Neural cell (in vitro differentiated cells): ENCODE data around the gene SLMAP. TPM values are rescaled to one million over a fixed set of nuclear protein-coding genes. Genes with fewer than 3 reads are reported as not detected.

Experiments used
- H2AFZ ChIP-seq: fragments of 200-600, 300-800 bp; sonication (generic), shearing (Covaris generic); 2 replicates; pipeline ENCODE4 v1.6.0; 2014; ENCODE audit warnings: low read depth, mild to moderate bottlenecking, antibody characterized with exemption, low read length, moderate library complexity
- H3F3A ChIP-seq: fragments of 200-600 bp; shearing (Covaris generic); 2 replicates; pipeline ENCODE4 v1.6.1; 2016; ENCODE audit warnings: mild to moderate bottlenecking, moderate library complexity, mixed read lengths, antibody characterized with exemption, low read length; ENCODE audit not compliant: insufficient read depth, poor library complexity, severe bottlenecking
- H3K27ac ChIP-seq: fragments of 200-600, 300-800 bp; sonication (generic), shearing (Covaris generic); 2 replicates; pipeline ENCODE4 v1.5.1; 2014; ENCODE audit warnings: mild to moderate bottlenecking, low read length, moderate library complexity
- H3K27me3 ChIP-seq: fragments of 300-800, 200-600 bp; sonication (generic), shearing (Covaris generic); 2 replicates; pipeline ENCODE4 v1.6.0; 2014; ENCODE audit warnings: mild to moderate bottlenecking, low read depth, low read length, moderate library complexity; ENCODE audit not compliant: insufficient read depth
- H3K36me3 ChIP-seq: fragments of 300-800, 200-600 bp; sonication (generic), shearing (Covaris generic); 2 replicates; pipeline ENCODE4 v1.5.1; 2014; ENCODE audit warnings: mild to moderate bottlenecking, antibody characterized with exemption, low read length, moderate library complexity; ENCODE audit not compliant: insufficient read depth
- H3K4me2 ChIP-seq: fragments of 300-800, 200-600 bp; sonication (generic), shearing (Covaris generic); 2 replicates; pipeline ENCODE4 v1.6.0; 2014; ENCODE audit warnings: mild to moderate bottlenecking, low read length
- H3K4me3 ChIP-seq: fragments of 300-800, 200-600 bp; sonication (generic), shearing (Covaris generic); 2 replicates; pipeline ENCODE4 v1.5.1; 2014; ENCODE audit warnings: mild to moderate bottlenecking, low read length, moderate library complexity
- H3K79me2 ChIP-seq: fragments of 200-600 bp; shearing (Covaris generic); replicated peaks from 2 replicates; pipeline ENCODE4 v1.6.0; 2014; ENCODE audit warnings: mild to moderate bottlenecking, low read length, moderate library complexity; ENCODE audit not compliant: insufficient read depth
- H3K9ac ChIP-seq: fragments of 300-800, 200-600 bp; sonication (generic), shearing (Covaris generic); 2 replicates; pipeline ENCODE4 v1.6.1; 2016; ENCODE audit warnings: mild to moderate bottlenecking, low read length, mixed read lengths
- H3K9me2 ChIP-seq: fragments of 200-600 bp; shearing (Covaris generic); 2 replicates; pipeline ENCODE4 v1.6.1; 2016; ENCODE audit warnings: mild to moderate bottlenecking, low read length, mixed read lengths; ENCODE audit not compliant: insufficient read depth
- H3K9me3 ChIP-seq: fragments of 200-600, 300-800 bp; sonication (generic), shearing (Covaris generic); 2 replicates; pipeline ENCODE4 v1.6.1; 2016; ENCODE audit warnings: mild to moderate bottlenecking, mixed run types, low read length, moderate library complexity, mixed read lengths
- H4K20me1 ChIP-seq: fragments of 200-600 bp; shearing (Covaris generic); 2 replicates; pipeline ENCODE4 v1.6.1; 2016; ENCODE audit warnings: mild to moderate bottlenecking, mixed run types; ENCODE audit not compliant: insufficient read depth
- EP300 ChIP-seq: fragments of 450-650 bp; conservative IDR thresholded peaks from 2 replicates; pipeline ENCODE4 v1.6.1; 2014; ENCODE audit warnings: antibody characterized with exemption, mild to moderate bottlenecking, moderate library complexity; ENCODE audit not compliant: poor library complexity, severe bottlenecking
- EZH2 ChIP-seq: fragments of 200-600, 300-800 bp; shearing (Covaris generic), sonication (generic); IDR thresholded peaks from 2 replicates; pipeline ENCODE4 v1.6.1; 2014; ENCODE audit warnings: antibody characterized with exemption, low read length, borderline replicate concordance, mild to moderate bottlenecking; ENCODE audit not compliant: insufficient read depth, poor library complexity, severe bottlenecking
- MXI1 ChIP-seq: fragments of 450-650 bp; conservative IDR thresholded peaks from 2 replicates; pipeline ENCODE4 v1.6.1; 2014; ENCODE audit warnings: antibody characterized with exemption, mild to moderate bottlenecking; ENCODE audit not compliant: poor library complexity, severe bottlenecking
- POLR2AphosphoS5 ChIP-seq: IDR thresholded peaks from 2 replicates; pipeline ENCODE4 v1.6.1; 2012
- RAD21 ChIP-seq: fragments of 450-650 bp; conservative IDR thresholded peaks from 2 replicates; pipeline ENCODE4 v1.6.1; 2014; ENCODE audit warnings: antibody characterized with exemption, mild to moderate bottlenecking, moderate library complexity
- REST ChIP-seq: IDR thresholded peaks from 2 replicates; pipeline ENCODE4 v1.6.1; 2012; ENCODE audit warnings: borderline replicate concordance
- SMC3 ChIP-seq: fragments of 450-650 bp; conservative IDR thresholded peaks from 2 replicates; pipeline ENCODE4 v1.6.1; 2014; ENCODE audit warnings: antibody characterized with exemption, mild to moderate bottlenecking, moderate library complexity; ENCODE audit not compliant: poor library complexity
- TAF1 ChIP-seq: IDR thresholded peaks from 2 replicates; pipeline ENCODE4 v1.6.1; 2012; ENCODE audit warnings: low read depth
- polyA plus RNA-seq: library from polyadenylated mRNA; depleted of rRNA; stranded (reverse); fragments of >200 nt; gene quantifications from 2 replicates; pipeline ENCODE4 v1.2.3, GENCODE V29; 2014
- TF ChIP-seq, protein P1 (sequence below): fragments of 450-650 bp; IDR thresholded peaks from 2 replicates; pipeline ENCODE4 v1.5.1; 2014; ENCODE audit warnings: antibody characterized with exemption, mild to moderate bottlenecking, moderate library complexity; ENCODE audit not compliant: poor library complexity, severe bottlenecking

Gene SLMAP
- polyA plus RNA-seq, 1 donor from 2014 or later, result 42.1 TPM

DNA sequence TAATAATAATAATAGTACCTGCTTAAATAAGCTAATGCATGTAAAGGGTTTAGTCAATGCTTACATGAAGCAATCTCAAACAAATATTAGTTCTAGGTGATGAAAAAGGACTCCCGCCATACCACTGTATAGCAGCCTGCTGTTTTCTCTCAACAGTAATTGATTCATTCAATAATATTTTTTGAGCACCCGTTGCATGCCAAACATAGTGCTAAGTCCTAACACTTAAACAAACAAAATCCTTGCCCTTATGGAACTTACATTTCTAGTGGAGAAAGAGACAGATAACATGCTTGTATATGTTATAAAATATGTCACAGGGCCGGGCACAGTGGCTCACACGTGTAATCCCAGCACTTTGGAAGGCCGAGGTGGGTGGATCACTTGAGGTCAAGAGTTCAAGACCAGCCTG, 190.9 kb downstream of the SLMAP start:
- no peak overlapping the region for H3K4me3 ChIP-seq
- H3K9me2 ChIP-seq, result no peaks in the 10 kb centered on the region
- H2AFZ ChIP-seq, result no peak overlapping the region
- H3K9ac ChIP-seq, result no peak overlapping the region
- no peaks in the 10 kb centered on the region for H3K36me3 ChIP-seq
- H4K20me1 ChIP-seq, result no peaks in the 10 kb centered on the region
- no peak for TF ChIP-seq TAF1
- TF ChIP-seq POLR2AphosphoS5, result no peak
- TF ChIP-seq REST, result no peak
- no peak for TF ChIP-seq MXI1
- no peak for TF ChIP-seq SMC3
- TF ChIP-seq, protein P1, sequence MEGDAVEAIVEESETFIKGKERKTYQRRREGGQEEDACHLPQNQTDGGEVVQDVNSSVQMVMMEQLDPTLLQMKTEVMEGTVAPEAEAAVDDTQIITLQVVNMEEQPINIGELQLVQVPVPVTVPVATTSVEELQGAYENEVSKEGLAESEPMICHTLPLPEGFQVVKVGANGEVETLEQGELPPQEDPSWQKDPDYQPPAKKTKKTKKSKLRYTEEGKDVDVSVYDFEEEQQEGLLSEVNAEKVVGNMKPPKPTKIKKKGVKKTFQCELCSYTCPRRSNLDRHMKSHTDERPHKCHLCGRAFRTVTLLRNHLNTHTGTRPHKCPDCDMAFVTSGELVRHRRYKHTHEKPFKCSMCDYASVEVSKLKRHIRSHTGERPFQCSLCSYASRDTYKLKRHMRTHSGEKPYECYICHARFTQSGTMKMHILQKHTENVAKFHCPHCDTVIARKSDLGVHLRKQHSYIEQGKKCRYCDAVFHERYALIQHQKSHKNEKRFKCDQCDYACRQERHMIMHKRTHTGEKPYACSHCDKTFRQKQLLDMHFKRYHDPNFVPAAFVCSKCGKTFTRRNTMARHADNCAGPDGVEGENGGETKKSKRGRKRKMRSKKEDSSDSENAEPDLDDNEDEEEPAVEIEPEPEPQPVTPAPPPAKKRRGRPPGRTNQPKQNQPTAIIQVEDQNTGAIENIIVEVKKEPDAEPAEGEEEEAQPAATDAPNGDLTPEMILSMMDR, result no peak
- TF ChIP-seq EP300, result no peak
- no peak for TF ChIP-seq EZH2
- TF ChIP-seq RAD21, result no peak
- no peaks in the 10 kb centered on the region for H3K27me3 ChIP-seq
- H3F3A ChIP-seq, result no peaks in the 10 kb centered on the region
- no peaks in the 10 kb centered on the region for H3K9me3 ChIP-seq
- H3K27ac ChIP-seq, result no peak overlapping the region
- no peak overlapping the region for H3K4me2 ChIP-seq
- H3K79me2 ChIP-seq, result no peaks in the 10 kb centered on the region

DNA sequence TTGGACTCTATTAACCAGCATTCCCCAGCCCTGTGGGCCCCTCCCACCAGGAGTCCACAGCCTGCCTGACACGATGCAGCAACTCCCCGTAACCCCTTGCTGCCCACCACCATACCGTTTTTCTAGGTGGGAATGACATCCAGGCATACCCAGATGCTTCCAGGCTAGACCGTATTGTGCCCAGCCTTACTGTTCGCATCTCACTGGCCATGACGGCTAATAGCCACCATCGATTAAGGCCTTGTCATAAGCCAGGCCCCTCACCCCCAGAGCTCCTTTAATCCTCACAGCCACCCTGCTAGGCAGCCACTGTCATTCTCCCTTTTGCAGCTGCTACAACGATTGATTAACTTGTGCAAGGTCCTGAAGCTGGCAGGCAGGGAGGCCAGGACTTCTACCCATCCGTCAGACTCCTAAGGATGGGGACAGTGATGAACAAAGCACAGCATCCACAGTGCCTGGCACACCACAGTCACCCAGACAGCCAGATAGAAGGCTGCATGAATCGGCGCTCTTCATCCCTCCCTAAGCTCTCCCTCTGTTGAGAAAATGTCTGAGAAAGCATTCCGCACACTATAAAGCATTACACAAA, 192.1 kb downstream of the SLMAP start:
- no peaks in the 10 kb centered on the region for H3K36me3 ChIP-seq
- H3K9me2 ChIP-seq, result no peaks in the 10 kb centered on the region

More for the DNA sequence above, 192.1 kb downstream of the SLMAP start:
- Histone ChIP-seq H3K9ac (no peak overlapping the region), H3K27me3 (no peaks in the 10 kb centered on the region), H3K4me2 (no peak overlapping the region), H4K20me1 (no peaks in the 10 kb centered on the region), H3K4me3 (no peak overlapping the region), H3K27ac (no peak overlapping the region), H3K79me2 (no peaks in the 10 kb centered on the region), H3F3A (no peaks in the 10 kb centered on the region), H3K9me3 (no peaks in the 10 kb centered on the region), H2AFZ (no peak overlapping the region)
- TF ChIP-seq EP300 (no peak), MXI1 (no peak), RAD21 (no peak), POLR2AphosphoS5 (no peak), TAF1 (no peak), SMC3 (no peak), EZH2 (no peak), REST (no peak)
- TF ChIP-seq, protein P1, result no peak
